GM21515 (cell line): Measurements from ENCODE around the gene SNTB2.
A peak's percentile ranks its signal among the peaks of the same experiment; 100 is the strongest.
"Not testable (repeated sequence)": the region's sequence is repeated elsewhere in the genome, so short reads cannot be mapped to it uniquely, and the experiment has no call there.

Source experiments
- ATAC-seq: cut with Tn5 transposase; IDR thresholded peaks from one replicate; pipeline ENCODE4 v1.9.1; 2021; ENCODE audit not compliant: unreplicated experiment

Gene SNTB2

DNA sequence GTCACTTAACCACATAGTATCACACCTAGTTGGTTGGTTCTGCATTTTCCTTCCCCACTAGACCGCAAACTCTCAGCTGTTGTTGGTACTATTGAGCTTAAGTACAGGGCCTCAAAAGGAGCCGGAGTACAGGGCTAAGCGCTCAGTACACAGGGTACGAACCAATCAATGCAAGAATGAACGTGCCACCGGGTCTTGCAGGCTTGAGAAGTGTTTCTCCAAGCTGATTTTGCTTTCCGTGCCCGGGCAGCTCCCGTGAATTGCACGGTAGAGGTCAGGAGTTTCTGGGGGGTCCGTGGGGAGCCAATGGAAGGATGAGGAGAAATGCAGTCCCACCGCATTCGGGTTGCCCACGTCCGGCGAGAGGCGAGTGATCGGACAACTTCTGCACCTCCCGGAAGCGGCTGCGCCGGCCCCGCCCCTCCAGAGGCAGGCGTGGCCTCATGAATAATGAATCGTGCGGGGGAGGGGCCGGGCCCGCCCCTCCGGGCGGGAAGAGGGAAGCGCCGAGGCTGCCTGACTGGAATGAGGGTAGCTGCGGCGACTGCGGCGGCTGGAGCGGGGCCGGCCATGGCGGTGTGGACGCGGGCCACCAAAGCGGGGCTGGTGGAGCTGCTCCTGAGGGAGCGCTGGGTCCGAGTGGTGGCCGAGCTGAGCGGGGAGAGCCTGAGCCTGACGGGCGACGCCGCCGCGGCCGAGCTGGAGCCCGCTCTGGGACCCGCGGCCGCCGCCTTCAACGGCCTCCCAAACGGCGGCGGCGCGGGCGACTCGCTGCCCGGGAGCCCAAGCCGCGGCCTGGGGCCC, at the start of gene SNTB2:
SNTB2 (plus strand) TSS at position 523 of the 804 bp plus-strand sequence; CDS start at position 526, 3 bp downstream.
- peak; percentile 86 for ATAC-seq

DNA sequence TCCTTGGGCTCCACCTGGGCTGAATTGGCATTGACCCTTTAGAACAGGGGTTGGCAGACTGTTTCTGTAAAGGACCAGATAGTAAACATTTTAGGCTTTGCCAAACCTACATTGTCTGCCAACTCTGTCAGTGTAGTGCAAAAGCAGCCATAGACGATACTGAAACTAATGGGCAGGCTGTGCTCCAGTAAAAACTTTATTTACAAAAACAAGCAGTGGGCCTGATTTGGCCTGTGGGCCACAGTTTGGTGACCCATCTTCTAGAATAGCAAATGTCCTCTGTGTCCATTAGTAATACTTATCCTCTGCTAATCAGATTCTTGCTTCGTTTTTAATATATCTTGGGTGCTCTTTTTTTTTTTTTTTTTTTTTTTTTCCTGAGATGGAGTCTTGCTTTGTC, 48.4 kb upstream of the SNTB2 start:
- ATAC-seq = no peak

DNA sequence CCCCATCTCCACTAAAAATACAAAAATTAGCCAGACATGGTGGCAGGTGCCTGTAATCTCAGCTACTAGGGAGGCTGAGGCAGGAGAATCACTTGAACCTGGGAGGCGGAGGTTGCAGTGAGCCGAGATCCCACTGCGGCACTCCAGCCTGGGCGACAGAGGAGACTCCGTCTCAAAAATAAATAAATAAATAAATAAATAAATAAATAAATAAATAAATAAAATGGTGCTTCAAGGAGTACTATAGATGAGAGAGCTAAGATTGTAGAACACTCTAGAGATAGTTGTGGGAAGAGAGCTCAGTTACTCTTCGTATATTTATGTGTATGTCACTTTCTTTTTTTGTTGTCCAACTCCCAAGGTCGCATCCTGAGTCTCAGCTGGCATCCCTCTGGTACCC, 47.5 kb upstream of the SNTB2 start:
- ATAC-seq = not testable (repeated sequence)

DNA sequence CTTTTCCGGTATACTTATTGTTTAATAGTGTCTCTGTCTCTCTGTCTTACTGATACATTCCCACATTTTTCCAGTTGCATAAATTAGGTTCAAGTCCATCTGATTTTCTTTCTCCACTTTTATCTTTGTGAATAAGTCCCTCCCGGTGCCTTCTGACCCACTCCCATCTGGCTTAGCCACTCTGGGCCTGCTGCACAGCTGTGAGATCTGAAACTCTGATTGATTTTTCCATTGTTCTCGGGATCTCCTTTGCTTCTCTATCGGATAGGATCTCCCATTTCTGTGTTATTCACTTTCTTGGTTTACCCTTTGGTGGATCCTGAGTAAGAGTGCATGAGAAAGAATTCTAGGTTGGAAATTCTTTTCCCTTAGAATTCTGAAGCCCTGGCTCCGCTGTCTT, 46.0 kb upstream of the SNTB2 start:
- ATAC-seq = no peak

DNA sequence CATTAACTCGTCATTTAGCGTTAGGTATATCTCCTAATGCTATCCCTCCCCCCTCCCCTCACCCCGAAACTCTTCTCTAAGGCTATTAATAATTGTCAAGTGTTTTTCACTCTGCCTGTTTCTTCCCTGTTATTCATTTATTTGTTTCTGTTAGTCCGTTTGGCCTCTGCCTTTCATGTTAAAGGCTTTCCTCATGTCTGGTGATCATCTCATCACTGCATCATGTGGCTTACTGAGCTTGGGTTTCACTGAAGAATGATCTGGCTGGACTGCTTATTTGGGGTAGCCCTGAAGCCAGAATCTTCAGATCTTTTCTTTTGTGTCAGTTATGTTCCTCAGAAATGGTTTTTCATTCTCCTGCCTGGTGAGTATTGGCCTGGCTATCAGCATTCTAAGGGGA, 45.0 kb upstream of the SNTB2 start:
- no peak for ATAC-seq

DNA sequence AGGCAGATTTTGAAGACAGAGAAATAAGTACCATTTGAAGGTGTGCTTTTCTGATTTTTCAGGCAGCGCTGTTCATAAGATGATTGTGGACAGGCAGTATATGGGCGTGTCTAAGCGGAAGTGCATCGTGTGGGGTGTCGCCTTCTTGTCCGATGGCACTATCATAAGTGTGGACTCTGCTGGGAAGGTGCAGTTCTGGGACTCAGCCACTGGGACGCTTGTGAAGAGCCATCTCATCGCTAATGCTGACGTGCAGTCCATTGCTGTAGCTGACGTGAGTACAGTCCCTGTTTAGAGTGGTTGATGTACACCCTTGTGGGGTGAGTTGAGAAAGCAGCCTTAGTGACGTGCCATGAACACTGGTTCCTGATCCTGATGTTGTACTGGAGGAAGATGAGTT, 43.8 kb upstream of the SNTB2 start:
- no peak for ATAC-seq

DNA sequence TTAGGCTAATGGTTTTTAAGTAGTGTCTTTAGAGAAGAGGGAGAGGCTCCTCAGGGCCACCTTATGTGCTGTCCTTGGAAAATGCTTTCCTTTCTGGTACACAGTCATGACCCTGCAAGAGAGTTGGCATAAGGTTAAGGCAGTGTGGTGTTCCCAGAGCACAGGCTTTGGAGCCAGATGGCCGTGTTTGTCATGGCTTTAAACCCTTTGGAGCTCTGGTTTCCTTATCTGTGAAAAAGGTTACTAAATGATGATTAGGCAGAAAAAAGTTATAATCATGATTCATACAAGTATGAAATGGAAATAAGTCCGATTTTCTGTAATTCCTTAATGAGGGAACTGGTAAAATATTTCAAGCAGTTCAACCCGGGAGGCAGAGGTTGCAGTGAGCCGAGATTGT, 41.3 kb upstream of the SNTB2 start:
- ATAC-seq = no peak

DNA sequence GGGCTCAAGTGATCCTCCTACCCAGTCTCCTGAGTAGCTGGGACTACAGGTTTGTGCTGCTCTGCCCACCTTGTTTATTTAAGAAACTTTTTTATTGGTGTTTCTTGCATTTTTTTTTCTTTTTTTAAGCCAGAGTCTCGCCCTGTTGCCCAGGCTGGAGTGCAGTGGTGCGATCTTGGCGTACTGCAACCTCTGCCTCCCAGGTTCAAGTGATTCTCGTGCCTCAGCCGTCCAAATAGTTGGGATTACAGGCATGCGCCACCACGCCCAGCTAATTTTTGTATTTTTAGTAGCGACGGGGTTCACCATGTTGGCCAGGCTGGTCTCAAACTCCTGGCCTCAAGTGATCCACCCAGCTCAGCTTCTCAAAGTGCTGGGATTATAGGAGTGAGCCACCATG, 37.3 kb upstream of the SNTB2 start:
- not testable (repeated sequence) for ATAC-seq

DNA sequence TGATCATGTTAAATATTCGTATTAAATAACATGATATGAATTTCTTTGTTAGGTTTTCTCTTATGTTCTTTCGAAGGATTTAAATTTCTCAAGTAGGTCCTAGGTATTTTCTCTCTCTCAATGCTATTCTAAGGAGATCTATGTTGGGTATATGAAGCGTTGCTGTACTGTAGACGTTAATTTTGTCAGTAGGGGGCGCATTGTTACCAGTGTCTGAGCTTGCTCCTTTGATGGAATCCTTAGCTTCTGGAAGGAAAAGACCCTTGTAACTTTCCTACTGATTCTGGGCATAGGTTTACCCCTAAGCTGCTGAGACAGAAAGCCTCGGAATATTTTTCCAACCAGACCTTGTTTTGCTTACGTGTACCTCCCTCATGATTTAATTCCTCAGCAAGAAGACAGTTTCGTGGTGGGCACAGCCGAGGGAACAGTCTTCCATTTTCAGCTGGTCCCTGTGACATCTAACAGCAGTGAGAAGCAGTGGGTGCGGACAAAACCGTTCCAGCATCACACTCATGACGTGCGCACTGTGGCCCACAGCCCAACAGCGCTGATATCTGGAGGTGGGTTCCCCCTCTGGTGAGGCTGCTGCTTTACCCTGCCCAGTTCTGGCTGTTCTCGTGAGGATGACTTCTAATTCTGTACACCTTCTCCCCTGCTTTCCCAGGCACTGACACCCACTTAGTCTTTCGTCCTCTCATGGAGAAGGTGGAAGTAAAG, 36.7 kb upstream of the SNTB2 start:
- ATAC-seq = no peak

DNA sequence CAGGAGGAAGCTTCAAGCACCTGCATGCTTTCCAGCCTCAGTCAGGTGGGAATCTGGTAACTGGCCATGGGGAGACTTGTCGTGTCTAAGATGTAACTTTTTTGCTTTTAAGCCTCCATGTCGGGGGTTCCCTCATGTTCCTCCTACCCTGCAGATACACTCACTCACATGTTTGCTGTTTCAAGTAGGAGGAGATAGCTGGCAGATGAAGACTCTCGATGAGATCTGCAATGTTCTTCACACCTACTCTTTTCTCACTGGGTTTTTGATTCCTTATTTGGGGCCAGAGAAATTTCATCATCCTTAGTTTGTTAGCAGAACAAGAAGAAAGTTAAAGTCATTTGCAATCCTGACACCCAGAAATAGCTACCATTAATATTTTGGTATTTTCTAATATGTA, 29.8 kb upstream of the SNTB2 start:
- ATAC-seq = no peak

DNA sequence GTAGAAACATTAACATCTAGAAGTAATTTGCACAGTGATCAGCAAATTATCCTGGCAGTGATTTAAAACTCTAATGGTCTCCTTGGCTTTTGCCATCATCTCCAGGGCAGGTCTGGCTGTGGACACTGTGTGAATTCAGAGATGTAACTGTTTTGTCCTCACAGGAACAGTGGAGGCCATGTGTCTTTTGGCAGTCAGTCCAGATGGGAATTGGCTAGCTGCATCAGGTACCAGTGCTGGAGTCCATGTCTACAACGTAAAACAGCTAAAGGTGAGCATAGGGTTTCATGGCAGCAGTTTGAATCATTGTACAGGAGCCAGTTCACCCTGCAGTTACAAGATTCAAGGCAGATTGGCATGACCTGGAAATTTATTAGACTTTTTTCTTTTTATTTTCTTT, 26.8 kb upstream of the SNTB2 start:
- no peak for ATAC-seq

DNA sequence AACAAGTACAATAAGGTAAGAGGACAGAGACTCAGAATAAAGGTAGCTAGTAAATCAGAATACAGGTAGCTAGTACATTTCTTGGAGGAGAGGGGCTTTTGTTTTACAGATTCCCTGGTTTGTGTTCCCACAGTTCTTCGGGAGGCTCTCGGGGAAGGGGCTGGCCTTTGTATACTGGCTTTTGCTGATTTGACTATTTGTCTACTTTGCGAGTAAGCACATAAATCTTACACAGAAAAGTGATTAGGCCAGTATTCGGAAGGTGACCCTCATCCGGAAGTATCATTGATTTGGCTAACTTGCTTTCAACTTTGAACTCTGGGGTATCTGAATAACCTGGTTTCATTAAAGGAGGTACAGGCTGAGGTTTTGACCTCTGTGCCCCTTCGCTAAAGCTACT, 21.4 kb upstream of the SNTB2 start:
- ATAC-seq = no peak

DNA sequence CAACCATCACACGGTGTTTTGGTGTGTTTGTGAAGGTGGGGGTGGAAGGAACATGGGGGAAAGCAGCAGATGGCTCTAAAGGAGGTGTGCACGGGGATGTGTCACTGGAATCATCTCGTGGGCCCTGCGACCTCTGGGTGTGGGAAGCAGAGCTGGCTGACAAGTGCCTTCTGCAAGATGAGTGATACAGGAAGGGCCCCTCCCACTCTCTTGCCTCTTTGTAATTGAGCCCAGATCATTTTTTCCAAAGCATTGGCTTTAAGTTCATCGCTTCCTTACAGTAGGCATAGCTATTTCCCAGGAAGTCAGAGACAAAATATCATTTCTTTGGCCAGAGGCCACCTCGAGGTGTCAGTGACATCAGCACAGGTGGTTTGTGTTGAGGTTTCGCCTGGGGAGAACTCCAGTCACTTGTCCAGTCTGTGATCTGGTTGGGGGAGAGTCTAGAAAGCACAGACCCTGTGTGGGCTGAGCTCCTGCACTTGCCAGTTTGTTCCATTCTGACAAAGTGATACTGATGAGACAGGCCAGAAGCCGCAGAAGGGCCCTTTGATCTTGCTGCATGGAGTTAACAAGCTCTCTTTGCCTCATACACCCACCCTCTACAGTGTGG, 20.6 kb upstream of the SNTB2 start:
- ATAC-seq = no peak

DNA sequence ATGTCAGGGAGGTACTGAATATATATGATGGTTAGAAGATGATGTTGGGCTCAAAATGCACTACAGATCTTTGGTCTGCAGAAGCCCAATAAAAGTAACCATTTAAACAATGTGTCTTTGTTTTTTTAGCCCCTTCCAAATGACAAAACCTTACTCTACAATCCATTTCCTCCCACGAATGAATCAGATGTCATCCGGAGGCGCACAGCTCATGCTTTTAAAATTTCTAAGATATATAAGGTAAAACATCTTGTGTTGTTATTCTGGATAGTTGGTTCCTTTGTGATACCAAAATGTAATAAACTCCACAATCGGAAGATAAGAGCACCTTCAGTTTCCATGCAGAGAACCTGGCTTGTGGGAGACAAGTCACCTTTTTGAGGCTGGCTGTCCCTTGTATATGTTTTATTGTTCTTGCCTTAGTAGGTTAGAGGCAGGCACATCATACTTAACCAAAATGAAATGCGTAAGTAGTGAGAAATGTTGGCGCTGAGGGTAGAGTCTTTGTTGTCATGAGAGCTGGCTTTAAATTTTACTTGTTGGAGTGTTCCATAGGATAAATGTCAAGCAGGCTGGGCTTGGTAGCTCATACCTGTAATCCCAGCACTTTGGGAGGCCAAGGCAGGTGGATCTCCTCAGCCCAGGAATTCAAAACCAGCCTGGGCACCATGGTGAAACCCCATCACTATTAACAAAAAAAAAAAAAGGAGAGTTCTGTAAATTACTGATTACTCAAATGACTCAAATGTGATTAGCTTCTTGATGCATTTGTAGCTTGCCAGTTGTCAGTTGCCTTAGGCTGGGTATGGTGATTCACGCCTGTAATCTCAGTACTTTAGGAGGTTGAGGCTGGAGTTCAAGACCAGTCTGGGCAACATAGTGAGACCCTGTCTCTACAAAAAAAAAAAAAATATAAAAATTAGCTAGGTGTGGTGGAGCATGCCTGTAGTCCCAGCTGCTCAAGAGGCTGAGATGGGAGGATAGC, 19.7 kb upstream of the SNTB2 start:
- ATAC-seq = no peak

DNA sequence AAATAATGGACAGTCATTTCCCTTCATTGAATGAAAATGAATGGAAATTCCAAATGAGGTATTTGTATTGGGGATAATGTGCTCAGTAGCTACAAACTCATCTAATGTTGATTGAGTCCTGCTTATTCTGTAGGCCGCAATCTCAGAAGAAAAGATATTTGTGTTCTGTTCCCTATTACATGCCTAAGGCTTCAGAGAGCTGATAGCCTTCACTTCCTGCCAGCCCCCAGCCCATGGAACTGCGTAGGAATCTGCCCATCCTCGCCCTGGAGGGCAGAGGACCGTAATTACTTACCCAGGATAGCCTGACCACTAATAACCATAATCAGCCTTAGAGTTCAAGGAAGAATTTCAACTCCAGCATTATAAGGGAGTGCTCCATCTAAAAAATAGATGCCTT, 17.9 kb upstream of the SNTB2 start:
- ATAC-seq = no peak

DNA sequence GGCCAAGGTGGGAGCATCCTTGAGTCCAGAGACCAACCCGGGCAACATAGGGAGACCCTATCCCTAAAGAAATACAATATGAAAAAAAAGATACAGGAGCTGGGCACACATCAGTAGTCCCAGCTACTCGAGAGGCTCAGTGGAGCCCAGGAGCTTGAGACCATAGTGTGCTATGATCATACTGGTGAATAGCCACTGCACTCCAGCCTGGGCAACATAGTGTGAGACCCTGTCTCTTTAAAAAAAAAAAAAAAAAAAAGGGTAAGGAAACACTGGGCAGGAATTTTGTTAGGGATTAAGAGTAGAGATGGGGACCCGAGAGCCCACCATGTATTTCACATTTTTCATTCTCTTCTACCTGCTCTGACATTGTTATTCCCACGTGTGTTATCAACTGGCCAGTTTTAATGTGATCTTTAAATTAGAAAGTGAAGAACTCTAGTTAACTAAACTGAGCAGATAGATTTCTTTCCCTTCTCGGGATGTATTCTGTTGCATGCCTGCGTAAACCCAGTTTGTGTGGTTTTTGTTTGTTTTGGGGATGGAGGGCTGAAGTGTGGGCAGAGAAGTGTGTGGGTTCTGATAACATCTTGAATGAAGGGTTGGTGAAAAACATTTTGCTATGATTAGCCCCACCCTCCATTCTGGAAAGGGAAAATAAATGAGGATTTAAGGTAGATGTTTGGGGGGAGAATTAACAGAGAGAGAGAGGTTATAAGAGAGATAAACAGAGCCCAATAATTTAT, 17.2 kb upstream of the SNTB2 start:
- no peak for ATAC-seq

DNA sequence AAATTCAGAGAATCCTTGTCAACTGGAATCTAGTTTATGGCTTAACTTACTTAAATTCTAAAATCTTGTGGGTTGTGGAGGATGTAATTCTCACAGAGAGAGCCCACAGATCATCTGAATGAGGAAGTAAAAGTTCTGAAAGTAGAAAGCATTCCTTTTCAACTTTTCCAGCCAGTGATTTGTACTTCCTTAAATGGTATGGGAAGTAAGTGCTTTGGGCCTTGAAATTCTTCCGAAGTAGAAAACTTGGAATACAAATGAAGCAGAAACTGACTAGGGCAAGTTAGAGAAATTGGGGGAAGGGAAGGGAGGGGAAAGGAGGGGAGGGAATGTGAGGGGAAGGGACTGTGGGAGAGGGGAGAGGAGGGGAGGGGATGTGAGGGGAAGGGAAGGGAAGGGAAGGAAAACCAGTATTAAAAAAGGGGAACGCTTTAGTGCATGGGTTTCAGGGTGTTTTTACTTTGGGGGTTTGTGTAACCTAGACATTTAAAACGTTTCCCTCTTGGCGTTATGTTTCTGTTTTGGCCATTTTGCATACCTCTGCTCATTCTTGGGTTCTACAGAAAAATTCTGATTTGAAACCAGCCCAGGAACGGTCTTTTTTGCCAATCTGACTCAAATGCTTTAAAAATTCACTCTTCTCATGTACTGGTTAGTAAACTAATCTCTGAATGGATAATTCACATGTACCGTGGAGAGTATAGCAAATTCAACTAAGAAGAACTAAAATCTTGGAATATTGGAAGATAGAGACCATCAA, 15.5 kb upstream of the SNTB2 start:
- no peak for ATAC-seq

DNA sequence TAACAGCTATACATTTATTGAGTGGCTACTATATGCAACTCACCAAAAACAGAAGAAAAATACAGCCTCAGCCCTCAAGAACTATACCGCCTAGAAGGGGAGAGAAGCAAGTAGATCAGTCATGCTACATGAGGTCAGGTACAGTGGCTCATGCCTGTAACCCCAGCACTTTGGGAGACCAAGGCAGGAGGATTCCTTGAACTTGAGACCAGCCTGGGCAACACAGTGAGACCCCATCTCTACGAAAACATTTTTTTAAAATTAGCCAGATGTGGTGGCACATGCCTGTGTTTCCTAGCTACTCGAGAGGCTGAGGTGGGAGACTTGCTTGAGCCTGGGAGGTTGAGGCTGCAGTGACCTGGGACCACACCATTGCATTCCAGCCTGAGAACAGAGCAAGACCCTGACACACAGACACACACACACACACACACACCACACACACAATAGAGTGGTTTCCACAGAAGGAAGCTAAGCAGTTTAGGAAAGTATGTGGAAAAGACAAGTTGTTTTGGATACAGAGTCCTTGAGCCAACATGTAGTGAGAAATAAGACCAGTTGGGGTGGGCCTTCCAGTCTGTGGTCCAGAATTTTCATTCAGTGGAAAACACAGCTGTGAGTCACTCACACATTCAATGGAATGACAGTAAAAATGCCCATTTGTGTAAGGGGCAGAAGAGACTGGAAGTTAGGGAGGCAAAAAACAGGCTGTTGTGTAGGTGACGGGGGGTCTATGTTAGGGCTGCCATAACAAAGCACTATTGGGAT, 10.7 kb upstream of the SNTB2 start:
- ATAC-seq = no peak
